ENCODE measurements around the gene FIBP.

DNA sequence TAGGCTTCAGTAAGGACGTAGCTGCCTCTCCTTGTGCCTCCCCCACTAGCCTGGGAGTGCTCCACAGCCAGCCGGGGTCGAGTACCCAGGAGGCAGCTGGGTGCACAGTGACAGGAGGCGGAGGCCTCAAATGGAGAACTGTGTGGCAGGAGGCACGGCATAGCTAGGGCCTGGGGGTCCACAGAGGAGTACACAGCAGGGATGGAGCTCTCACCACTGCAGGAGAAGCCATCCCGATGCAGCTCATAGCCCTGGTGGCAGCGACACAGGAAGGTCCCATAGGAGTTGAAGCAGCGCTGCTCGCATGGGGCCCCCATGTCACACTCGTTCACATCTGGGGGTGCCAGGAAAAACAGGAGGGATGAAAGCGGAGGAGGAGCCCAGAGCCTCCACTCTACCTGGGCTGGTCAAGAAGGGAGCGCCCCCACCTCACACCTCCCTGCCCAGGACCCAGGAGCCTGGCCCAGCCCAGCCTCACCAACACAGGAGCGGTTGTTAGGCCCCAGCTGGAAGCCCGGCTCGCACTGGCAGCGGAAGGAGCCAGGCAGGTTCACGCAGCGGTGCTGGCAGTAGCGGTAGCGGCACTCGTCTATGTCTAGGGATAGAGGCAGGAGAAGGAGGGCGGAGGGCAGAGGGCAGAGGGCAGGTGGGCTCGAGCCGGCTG is 18.5 kb downstream of the FIBP start:
- TF ChIP-seq, protein P1, sequence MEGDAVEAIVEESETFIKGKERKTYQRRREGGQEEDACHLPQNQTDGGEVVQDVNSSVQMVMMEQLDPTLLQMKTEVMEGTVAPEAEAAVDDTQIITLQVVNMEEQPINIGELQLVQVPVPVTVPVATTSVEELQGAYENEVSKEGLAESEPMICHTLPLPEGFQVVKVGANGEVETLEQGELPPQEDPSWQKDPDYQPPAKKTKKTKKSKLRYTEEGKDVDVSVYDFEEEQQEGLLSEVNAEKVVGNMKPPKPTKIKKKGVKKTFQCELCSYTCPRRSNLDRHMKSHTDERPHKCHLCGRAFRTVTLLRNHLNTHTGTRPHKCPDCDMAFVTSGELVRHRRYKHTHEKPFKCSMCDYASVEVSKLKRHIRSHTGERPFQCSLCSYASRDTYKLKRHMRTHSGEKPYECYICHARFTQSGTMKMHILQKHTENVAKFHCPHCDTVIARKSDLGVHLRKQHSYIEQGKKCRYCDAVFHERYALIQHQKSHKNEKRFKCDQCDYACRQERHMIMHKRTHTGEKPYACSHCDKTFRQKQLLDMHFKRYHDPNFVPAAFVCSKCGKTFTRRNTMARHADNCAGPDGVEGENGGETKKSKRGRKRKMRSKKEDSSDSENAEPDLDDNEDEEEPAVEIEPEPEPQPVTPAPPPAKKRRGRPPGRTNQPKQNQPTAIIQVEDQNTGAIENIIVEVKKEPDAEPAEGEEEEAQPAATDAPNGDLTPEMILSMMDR (IDR thresholded peaks at IDR 0.05), result no peak
- no peak for TF ChIP-seq POLR2A (IDR thresholded peaks at IDR 0.05)
